OCI-LY1 (cell line): ENCODE measurements around the gene LZTR1.
"Not testable (repeated sequence)": the region's sequence is repeated elsewhere in the genome, so short reads cannot be mapped to it uniquely, and the experiment has no call there.

Experiments used
- H2AFZ ChIP-seq: fragments of 200-600 bp; sonication (generic), shearing (Covaris generic); 2 replicates; pipeline ENCODE4 v1.6.0; 2014; ENCODE audit warnings: antibody characterized with exemption, mild to moderate bottlenecking, low read length
- H3F3A ChIP-seq: fragments of 200-600 bp; sonication (generic), shearing (Covaris generic); 2 replicates; pipeline ENCODE4 v1.6.0; 2014; ENCODE audit warnings: mild to moderate bottlenecking, antibody characterized with exemption, low read length, moderate library complexity; ENCODE audit not compliant: insufficient read depth
- H3K27ac ChIP-seq: fragments of 200-600 bp; sonication (generic); 2 replicates; pipeline ENCODE4 v1.5.1; 2014; ENCODE audit warnings: low read length, mixed run types, mild to moderate bottlenecking, low read depth; ENCODE audit not compliant: poor library complexity, severe bottlenecking
- H3K27me3 ChIP-seq: fragments of 200-600 bp; sonication (generic); 2 replicates; pipeline ENCODE4 v1.6.0; 2014; ENCODE audit warnings: antibody characterized with exemption, mild to moderate bottlenecking, low read length, moderate library complexity; ENCODE audit not compliant: insufficient read depth
- H3K36me3 ChIP-seq: fragments of 200-600 bp; sonication (generic); 2 replicates; pipeline ENCODE4 v1.6.1; 2014; ENCODE audit warnings: mild to moderate bottlenecking, antibody characterized with exemption, low read length, moderate library complexity, mixed read lengths; ENCODE audit not compliant: insufficient read depth
- H3K4me1 ChIP-seq: fragments of 200-600 bp; sonication (generic); 2 replicates; pipeline ENCODE4 v1.5.1; 2014; ENCODE audit warnings: mild to moderate bottlenecking, low read length, moderate library complexity; ENCODE audit not compliant: insufficient read depth, severe bottlenecking
- H3K4me2 ChIP-seq: fragments of 200-600 bp; sonication (generic), shearing (Covaris generic); 2 replicates; pipeline ENCODE4 v1.6.1; 2014; ENCODE audit warnings: low read length
- H3K4me3 ChIP-seq: fragments of 200-600 bp; sonication (generic); 2 replicates; pipeline ENCODE4 v1.5.1; 2014; ENCODE audit warnings: low read length, low read depth, mild to moderate bottlenecking, mixed read lengths; ENCODE audit not compliant: poor library complexity, severe bottlenecking
- H3K79me2 ChIP-seq: fragments of 200-600 bp; shearing (Covaris generic); 2 replicates; pipeline ENCODE4 v1.6.1; 2016; ENCODE audit warnings: mixed run types, low read length, mixed read lengths; ENCODE audit not compliant: insufficient read depth
- H3K9ac ChIP-seq: fragments of 200-600 bp; sonication (generic), shearing (Covaris generic); 2 replicates; pipeline ENCODE4 v1.6.1; 2014; ENCODE audit warnings: mild to moderate bottlenecking, low read length, mixed read lengths
- H3K9me2 ChIP-seq: fragments of 200-600 bp; sonication (generic), shearing (Covaris generic); 2 replicates; pipeline ENCODE4 v1.6.1; 2014; ENCODE audit warnings: low read depth, mild to moderate bottlenecking, low read length, mixed read lengths
- H3K9me3 ChIP-seq: fragments of 200-600 bp; shearing (Covaris generic); 2 replicates; pipeline ENCODE4 v1.6.1; 2014; ENCODE audit warnings: low read length, mixed read lengths
- H4K20me1 ChIP-seq: fragments of 200-600 bp; sonication (generic), shearing (Covaris generic); 2 replicates; pipeline ENCODE4 v1.6.0; 2016; ENCODE audit warnings: mild to moderate bottlenecking, low read length; ENCODE audit not compliant: insufficient read depth
- EZH2 ChIP-seq: fragments of 200-600 bp; sonication (generic), shearing (Covaris generic); IDR thresholded peaks from 2 replicates; pipeline ENCODE4 v1.8.0; 2017; ENCODE audit warnings: borderline replicate concordance, mixed run types, mild to moderate bottlenecking, antibody characterized with exemption, low read length, moderate library complexity, mixed read lengths
- TF ChIP-seq, protein P1 (sequence below): fragments of 200-600 bp; sonication (generic), shearing (Covaris generic); IDR thresholded peaks from 2 replicates; pipeline ENCODE4 v1.5.1; 2017; ENCODE audit warnings: mild to moderate bottlenecking, antibody characterized with exemption, low read length, moderate library complexity, mixed read lengths

Gene LZTR1

DNA sequence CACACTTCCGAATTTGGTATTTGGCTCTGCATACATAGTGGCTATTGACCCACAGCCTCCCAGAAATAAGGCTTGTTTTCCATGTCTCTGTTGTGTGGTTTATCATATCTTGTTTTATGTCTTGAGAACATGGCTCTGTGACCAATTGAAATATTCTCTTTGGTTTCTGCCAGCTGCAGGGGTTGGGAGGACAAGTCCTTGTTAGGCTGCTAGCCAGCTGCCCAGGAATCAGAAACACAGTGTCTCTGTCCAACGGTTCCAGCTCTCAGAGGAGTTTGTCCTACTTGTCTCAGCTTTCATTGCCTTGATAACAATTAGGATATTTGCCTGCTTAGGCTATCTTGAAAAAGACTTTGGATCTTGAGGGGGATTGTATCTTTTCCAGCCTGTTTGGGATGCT lies 56.3 kb downstream of the LZTR1 start:
- no peaks in the 10 kb centered on the region for H3K36me3 ChIP-seq

DNA sequence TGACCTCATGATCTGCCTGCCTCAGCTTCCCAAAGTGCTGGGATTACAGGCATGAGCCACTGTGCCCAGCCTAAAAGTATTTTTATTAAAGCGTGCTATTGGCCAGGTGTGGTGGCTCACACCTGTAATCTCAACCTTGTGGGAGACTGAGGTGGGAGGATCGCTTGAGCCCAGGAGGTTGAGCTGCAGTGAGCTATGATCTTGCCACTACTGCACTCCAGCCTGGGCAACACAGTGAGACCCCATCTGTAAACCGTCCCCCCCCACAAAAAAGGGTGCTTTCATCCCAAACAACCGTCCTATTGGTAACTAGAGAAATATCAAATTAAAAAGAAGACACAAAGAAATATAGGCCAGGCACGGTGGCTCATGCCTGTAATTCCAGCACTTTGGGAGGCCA lies 57.1 kb downstream of the LZTR1 start:
- not testable (repeated sequence) for H3K4me1 ChIP-seq, H3F3A ChIP-seq, H3K9me2 ChIP-seq, H3K9ac ChIP-seq, H3K4me3 ChIP-seq, H3K36me3 ChIP-seq, H3K27me3 ChIP-seq, H3K4me2 ChIP-seq, H3K9me3 ChIP-seq, H3K27ac ChIP-seq, H2AFZ ChIP-seq, H3K79me2 ChIP-seq, H4K20me1 ChIP-seq

More for the DNA sequence above, 56.3 kb downstream of the LZTR1 start:
- Histone ChIP-seq H3K79me2 (no peaks in the 10 kb centered on the region), H3K4me2 (no peak overlapping the region), H3F3A (no peaks in the 10 kb centered on the region), H3K27ac (no peak overlapping the region), H3K27me3 (0 out of 2 replicates have a peak, but pooled peaks cover 9% of the 10 kb centered on the region), H4K20me1 (no peaks in the 10 kb centered on the region), H3K4me1 (no peaks in the 10 kb centered on the region), H3K9me2 (no peaks in the 10 kb centered on the region), H3K9me3 (no peaks in the 10 kb centered on the region), H2AFZ (no peak overlapping the region), H3K4me3 (no peak overlapping the region), H3K9ac (no peak overlapping the region)
- TF ChIP-seq, protein P1, sequence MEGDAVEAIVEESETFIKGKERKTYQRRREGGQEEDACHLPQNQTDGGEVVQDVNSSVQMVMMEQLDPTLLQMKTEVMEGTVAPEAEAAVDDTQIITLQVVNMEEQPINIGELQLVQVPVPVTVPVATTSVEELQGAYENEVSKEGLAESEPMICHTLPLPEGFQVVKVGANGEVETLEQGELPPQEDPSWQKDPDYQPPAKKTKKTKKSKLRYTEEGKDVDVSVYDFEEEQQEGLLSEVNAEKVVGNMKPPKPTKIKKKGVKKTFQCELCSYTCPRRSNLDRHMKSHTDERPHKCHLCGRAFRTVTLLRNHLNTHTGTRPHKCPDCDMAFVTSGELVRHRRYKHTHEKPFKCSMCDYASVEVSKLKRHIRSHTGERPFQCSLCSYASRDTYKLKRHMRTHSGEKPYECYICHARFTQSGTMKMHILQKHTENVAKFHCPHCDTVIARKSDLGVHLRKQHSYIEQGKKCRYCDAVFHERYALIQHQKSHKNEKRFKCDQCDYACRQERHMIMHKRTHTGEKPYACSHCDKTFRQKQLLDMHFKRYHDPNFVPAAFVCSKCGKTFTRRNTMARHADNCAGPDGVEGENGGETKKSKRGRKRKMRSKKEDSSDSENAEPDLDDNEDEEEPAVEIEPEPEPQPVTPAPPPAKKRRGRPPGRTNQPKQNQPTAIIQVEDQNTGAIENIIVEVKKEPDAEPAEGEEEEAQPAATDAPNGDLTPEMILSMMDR: no peak
- TF ChIP-seq EZH2: no peak

DNA sequence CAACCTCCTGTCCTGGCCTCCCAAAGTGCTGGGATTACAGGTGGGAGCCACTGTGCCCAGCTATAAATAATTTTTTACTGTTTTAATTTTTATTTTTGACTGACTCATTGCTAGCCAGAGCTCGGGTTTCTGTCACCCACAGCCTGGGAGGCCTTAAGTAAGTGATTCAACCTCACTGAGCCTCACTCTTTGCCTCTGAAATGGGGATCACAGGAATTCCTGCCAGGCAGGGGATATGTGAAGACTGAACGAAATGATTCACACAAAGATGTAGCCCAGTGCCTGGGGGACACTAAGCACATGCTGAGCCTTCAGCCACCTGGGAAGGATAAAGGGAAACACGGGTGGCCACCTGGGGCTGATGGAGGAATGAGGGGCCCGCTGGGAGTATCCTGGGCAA lies 59.8 kb downstream of the LZTR1 start:
- Histone ChIP-seq H3K4me2 (no peak overlapping the region), H3K4me3 (no peak overlapping the region), H3K27me3 (0 out of 2 replicates have a peak, but pooled peaks cover 4% of the 10 kb centered on the region), H3K9me2 (no peaks in the 10 kb centered on the region), H3K4me1 (peaks cover 6% of the 10 kb centered on the region), H3K27ac (no peak overlapping the region), H3K9me3 (no peaks in the 10 kb centered on the region), H3F3A (no peaks in the 10 kb centered on the region), H3K36me3 (no peaks in the 10 kb centered on the region), H4K20me1 (no peaks in the 10 kb centered on the region), H3K79me2 (no peaks in the 10 kb centered on the region), H2AFZ (no peak overlapping the region), H3K9ac (no peak overlapping the region)
- no peak for TF ChIP-seq EZH2
- TF ChIP-seq, protein P1: no peak

DNA sequence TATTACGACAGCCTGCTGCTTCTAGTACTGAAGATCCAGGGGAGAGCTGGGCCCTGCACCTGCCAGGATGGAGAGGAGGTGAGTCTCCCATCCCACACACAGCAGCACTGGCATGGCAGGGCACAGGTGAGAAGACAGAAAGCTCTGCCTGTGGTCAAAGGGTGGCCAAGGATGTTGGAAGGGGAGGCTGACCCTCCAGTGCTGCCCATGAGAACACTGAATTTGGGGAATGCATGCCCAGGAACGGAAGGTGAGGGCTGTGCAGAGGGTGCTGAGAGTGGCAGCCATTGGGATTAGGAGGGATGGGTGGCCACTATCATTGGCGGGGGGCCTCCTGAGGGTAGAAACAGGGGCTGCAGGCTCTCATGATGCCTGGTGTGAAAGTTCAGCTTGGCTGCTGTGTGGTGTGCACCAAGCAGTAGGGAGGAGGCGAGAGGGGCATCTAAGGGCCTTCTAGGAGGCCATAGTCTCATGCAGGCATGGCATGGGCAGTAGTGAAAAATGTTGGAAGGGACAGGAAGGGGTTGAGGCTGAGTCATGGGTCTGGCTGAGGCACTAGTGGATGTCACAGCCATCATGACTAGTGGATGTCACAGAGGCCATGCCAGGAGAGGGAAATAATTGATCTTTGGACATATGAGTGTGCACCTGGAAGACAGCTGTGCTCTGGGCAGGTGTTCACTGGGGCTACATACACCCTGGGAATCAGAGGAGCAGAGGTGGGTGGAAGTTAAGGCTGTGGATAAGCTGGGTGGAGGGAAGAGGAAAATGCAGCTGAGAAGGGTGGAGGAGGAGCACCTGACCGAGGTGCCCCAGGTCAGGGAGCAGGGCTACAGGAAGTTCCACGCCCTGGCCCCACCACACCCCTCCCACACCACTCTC lies 61.1 kb downstream of the LZTR1 start:
- Histone ChIP-seq H3K4me1 (peaks cover 6% of the 10 kb centered on the region), H2AFZ (no peak overlapping the region), H3K9me3 (no peaks in the 10 kb centered on the region), H3K79me2 (no peaks in the 10 kb centered on the region), H3K9me2 (no peaks in the 10 kb centered on the region), H3K36me3 (no peaks in the 10 kb centered on the region), H3K27me3 (no peaks in the 10 kb centered on the region), H3K4me2 (no peak overlapping the region), H3K27ac (no peak overlapping the region), H4K20me1 (no peaks in the 10 kb centered on the region), H3K4me3 (no peak overlapping the region), H3K9ac (no peak overlapping the region), H3F3A (no peaks in the 10 kb centered on the region)
- TF ChIP-seq EZH2: no peak
- TF ChIP-seq, protein P1: no peak
